Immature natural killer cell (primary cell): ENCODE results near the gene ZNF268. TPM values are rescaled to one million over a fixed set of nuclear protein-coding genes. Genes with fewer than 3 reads are reported as not detected.

Experiments used
- DNase-seq, 3 donors: peaks; one replicate each; pipeline ENCODE4 v3.0.0; 2022; ENCODE audit warnings: mixed read lengths in 1 of 3
- H3K27ac Mint-ChIP-seq, 6 donors: one replicate each; pipeline ENCODE4 v1.8.0; 2020; ENCODE audit warnings: mixed read lengths in 6 of 6, mild to moderate bottlenecking in 5 of 6, inconsistent platforms in 4 of 6, moderate library complexity in 3 of 6
- H3K27me3 Mint-ChIP-seq, 3 donors: one replicate each; pipeline ENCODE4 v1.8.0; 2020 to 2021; ENCODE audit warnings: low read depth in 3 of 3, mild to moderate bottlenecking in 3 of 3, mixed read lengths in 3 of 3, moderate library complexity in 3 of 3, inconsistent platforms in 1 of 3
- H3K36me3 Mint-ChIP-seq, 3 donors: one replicate each; pipeline ENCODE4 v1.8.0; 2020; ENCODE audit warnings: mixed read lengths in 3 of 3, inconsistent platforms in 2 of 3, mild to moderate bottlenecking in 2 of 3
- H3K4me1 Mint-ChIP-seq, 2 donors: one replicate each; pipeline ENCODE4 v1.8.0; 2020; ENCODE audit warnings: inconsistent platforms in 2 of 2, mild to moderate bottlenecking in 2 of 2, mixed read lengths in 2 of 2, moderate library complexity in 1 of 2
- H3K4me3 Mint-ChIP-seq, 5 donors: one replicate each; pipeline ENCODE4 v1.8.0; 2020; ENCODE audit warnings: mild to moderate bottlenecking in 5 of 5, mixed read lengths in 5 of 5, inconsistent platforms in 3 of 5, moderate library complexity in 3 of 5
- H3K9me3 Mint-ChIP-seq, 6 donors: one replicate each; pipeline ENCODE4 v1.8.0; 2020; ENCODE audit warnings: mild to moderate bottlenecking in 6 of 6, mixed read lengths in 6 of 6, inconsistent platforms in 4 of 6, moderate library complexity in 3 of 6
- polyA plus RNA-seq, 3 donors: library from polyadenylated mRNA; unstranded; fragments of 300-500 nt; fragmentation: Illumina TruSeq; gene quantifications; one replicate each; pipeline ENCODE4 v1.2.3, GENCODE V29; 2021

Gene ZNF268
- 10 to 100 TPM in 1 of 3 donors, 1 to 10 TPM in 2; 2.1 to 15.3 (median 6.9) TPM for polyA plus RNA-seq

DNA sequence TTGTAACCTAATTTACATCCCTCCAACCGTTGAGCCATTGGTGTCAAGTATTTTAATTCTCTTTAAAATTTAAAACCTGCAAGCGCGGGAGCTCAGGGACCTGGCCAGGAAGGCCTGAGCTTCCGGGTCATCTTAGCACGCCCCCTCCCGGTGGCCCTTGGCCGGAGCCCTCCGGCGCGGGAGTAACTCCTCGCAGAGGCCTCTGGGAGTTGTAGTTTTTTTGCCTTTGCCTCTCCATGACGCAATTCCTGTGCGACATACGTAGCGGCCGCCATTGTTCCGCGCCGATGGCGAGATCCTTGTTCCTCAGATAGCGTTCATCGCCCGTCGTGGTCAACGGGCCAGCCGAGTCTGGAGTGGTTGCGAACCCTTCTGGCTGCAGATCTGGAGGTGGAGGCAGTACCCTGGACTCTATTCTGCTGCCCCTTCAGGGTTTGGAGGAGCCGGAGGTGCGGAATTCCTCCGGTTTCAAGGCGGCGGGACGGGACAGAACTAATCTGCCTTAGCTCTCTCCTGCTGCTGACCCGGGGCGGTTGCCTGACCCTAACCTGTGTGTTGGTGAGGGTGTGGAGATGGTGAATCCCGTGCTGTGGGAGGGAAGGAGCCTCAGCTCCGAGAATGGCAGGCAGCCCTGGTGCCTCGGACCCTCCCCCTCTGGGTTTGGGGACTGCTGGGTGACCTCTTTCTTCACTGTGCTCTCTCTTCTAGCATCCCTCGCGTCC is at the start of gene ZNF268:
TSS of gene ZNF268 (plus strand) at position 258 of the 722 bp plus-strand sequence. CDS start 503 bp downstream, outside the sequence.
- peak within 1 kb of the TSS; percentile 84 to 95 (median 94) for H3K27ac Mint-ChIP-seq
- peak; percentile 88 to 90 (median 90) for DNase-seq
- peaks cover 31 to 61% (median 43%) of the 10 kb centered on the region in 6 donors for H3K9me3 Mint-ChIP-seq
- H3K4me3 Mint-ChIP-seq = peak within 1 kb of the TSS; percentile 90 to 98 (median 95)
- peaks cover 22 to 44% of the 10 kb centered on the region in 2 donors for H3K4me1 Mint-ChIP-seq
- peaks cover 7 to 9% (median 8%) of the 10 kb centered on the region in 3 donors for H3K27me3 Mint-ChIP-seq
- H3K36me3 Mint-ChIP-seq = peaks cover 45 to 55% (median 55%) of the 10 kb centered on the region in 3 donors

DNA sequence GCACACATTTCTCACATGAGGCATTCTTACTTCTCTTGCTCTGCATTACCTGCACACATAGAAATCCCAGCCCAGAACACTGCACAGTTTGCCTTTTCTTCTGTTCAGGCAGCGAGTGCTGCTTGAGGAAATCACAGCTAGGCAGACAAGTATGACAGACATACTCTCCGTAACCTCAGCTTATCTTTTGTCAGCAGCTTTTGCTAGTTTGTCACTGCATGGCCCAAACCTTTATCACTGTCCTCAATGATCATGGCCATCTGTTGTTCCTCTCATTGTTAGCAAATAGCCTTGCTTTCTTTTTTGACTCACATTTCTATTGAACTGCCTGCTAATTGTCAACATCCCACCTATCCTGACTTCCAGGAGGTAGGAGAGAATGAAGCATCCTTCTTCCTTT is 45.5 kb upstream of the ZNF268 start:
- Mint-ChIP-seq H3K27ac (no peak overlapping the region), H3K27me3 (peaks cover 3 to 9% (median 7%) of the 10 kb centered on the region in 3 donors), H3K36me3 (peaks cover 72 to 76% (median 76%) of the 10 kb centered on the region in 3 donors), H3K4me3 (no peak overlapping the region), H3K4me1 (peaks cover 8 to 11% of the 10 kb centered on the region in 2 donors), H3K9me3 (peaks cover 51 to 91% (median 79%) of the 10 kb centered on the region in 6 donors)
- DNase-seq = no peak

- Mint-ChIP-seq H3K9me3 (peaks cover 54 to 86% (median 78%) of the 10 kb centered on the region in 6 donors), H3K4me3 (no peak overlapping the region), H3K36me3 (peaks cover 66 to 80% (median 79%) of the 10 kb centered on the region in 3 donors), H3K4me1 (no peaks in the 10 kb centered on the region), H3K27me3 (peaks cover 0 to 1% (median 0%) of the 10 kb centered on the region in 3 donors), H3K27ac (no peak overlapping the region)
- no peak for DNase-seq
Measured at GRCh38 chr12:133145981-133146380, 35.3 kb upstream of the ZNF268 start.

DNA sequence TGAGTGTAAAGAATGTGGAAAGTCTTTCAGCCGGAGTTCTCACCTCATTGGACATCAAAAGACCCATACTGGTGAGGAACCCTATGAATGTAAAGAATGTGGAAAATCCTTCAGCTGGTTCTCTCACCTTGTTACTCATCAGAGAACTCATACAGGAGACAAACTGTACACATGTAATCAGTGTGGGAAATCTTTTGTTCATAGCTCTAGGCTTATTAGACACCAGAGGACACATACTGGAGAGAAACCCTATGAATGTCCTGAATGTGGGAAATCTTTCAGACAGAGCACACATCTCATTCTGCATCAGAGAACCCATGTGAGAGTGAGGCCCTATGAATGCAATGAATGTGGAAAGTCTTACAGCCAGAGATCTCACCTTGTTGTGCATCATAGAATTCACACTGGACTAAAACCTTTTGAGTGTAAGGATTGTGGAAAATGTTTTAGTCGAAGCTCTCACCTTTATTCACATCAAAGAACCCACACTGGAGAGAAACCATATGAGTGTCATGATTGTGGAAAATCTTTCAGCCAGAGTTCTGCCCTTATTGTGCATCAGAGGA is 25.1 kb upstream of the ZNF268 start:
- H3K27ac Mint-ChIP-seq = no peak overlapping the region
- H3K4me1 Mint-ChIP-seq = no peaks in the 10 kb centered on the region
- peaks cover 0 to 4% (median 2%) of the 10 kb centered on the region in 3 donors for H3K27me3 Mint-ChIP-seq
- peaks cover 70 to 80% (median 77%) of the 10 kb centered on the region in 3 donors for H3K36me3 Mint-ChIP-seq
- DNase-seq = no peak
- H3K4me3 Mint-ChIP-seq = no peak overlapping the region
- H3K9me3 Mint-ChIP-seq = peaks cover 78 to 96% (median 93%) of the 10 kb centered on the region in 6 donors

- no peak for DNase-seq
- Mint-ChIP-seq H3K4me3 (no peak overlapping the region), H3K27me3 (no peaks in the 10 kb centered on the region), H3K36me3 (peaks cover 0 to 11% (median 11%) of the 10 kb centered on the region in 3 donors), H3K4me1 (no peaks in the 10 kb centered on the region), H3K9me3 (peaks cover 29 to 82% (median 55%) of the 10 kb centered on the region in 6 donors), H3K27ac (no peak overlapping the region)
Measured at GRCh38 chr12:133165776-133166175, 15.5 kb upstream of the ZNF268 start.

GRCh38 chr12:133172491-133172890 is 8.8 kb upstream of the ZNF268 start:
- Mint-ChIP-seq H3K27ac (no peak overlapping the region), H3K27me3 (peaks cover 0 to 7% (median 2%) of the 10 kb centered on the region in 3 donors), H3K4me1 (no peaks in the 10 kb centered on the region), H3K36me3 (peaks cover 0 to 7% (median 6%) of the 10 kb centered on the region in 3 donors), H3K4me3 (no peak overlapping the region), H3K9me3 (peaks cover 31 to 75% (median 48%) of the 10 kb centered on the region in 6 donors)
- no peak for DNase-seq

- peaks cover 7 to 14% (median 12%) of the 10 kb centered on the region in 3 donors for H3K36me3 Mint-ChIP-seq
- no peak overlapping the region for H3K27ac Mint-ChIP-seq
- H3K4me1 Mint-ChIP-seq = no peaks in the 10 kb centered on the region
- no peak overlapping the region for H3K4me3 Mint-ChIP-seq
- no peak for DNase-seq
- H3K27me3 Mint-ChIP-seq = peaks cover 0 to 7% (median 2%) of the 10 kb centered on the region in 3 donors
- peaks cover 31 to 67% (median 48%) of the 10 kb centered on the region in 6 donors for H3K9me3 Mint-ChIP-seq
Measured at GRCh38 chr12:133174901-133175300, 6.4 kb upstream of the ZNF268 start.

DNA sequence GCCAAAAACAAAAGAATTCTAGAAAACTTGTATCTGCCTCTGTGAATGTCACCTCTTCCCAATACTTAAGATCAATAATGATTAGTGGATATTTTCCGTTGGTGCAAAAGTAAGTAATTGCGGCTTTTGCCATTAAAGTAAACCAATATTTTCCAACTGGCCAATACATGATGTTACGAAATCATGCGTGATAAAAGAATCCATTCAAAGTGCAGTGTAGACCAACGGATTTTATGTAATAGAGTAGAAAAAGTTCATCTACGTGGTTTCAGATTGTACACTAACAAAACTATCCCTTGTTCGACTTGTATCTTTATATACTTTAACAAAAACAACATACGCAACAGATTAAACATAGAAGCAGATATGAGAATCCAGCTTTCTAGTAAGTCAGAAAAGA is 626 bp upstream of the ZNF268 start:
- DNase-seq = no peak
- Mint-ChIP-seq H3K27ac (peak overlapping the region in 3 of 6 donors; percentile 48 to 84 (median 77)), H3K4me1 (peaks cover 22 to 40% of the 10 kb centered on the region in 2 donors), H3K36me3 (peaks cover 37 to 49% (median 48%) of the 10 kb centered on the region in 3 donors), H3K9me3 (peaks cover 29 to 64% (median 47%) of the 10 kb centered on the region in 6 donors), H3K4me3 (peak overlapping the region; percentile 44 to 72 (median 47)), H3K27me3 (peaks cover 7 to 9% (median 8%) of the 10 kb centered on the region in 3 donors)

DNA sequence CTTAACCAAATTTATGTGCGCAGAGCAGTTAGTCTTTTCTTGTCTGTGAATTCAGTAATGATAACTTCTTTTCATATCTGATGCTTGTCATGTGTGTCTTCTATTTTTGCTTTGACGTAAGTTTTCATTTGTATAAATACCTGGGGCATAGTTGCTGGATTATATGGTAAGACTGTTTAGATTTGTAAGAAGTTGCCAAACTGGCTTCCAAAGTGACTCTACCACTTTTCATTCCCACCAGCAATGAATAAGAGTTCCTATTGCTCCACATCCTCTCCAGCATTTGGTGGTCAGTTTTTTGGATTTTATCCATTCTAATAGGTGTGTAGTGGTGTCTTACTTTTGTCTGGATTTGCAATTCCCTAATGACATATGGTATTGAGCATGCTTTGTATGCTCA is 8.9 kb downstream of the ZNF268 start:
- no peak overlapping the region for H3K27ac Mint-ChIP-seq
- H3K9me3 Mint-ChIP-seq = peaks cover 46 to 93% (median 83%) of the 10 kb centered on the region in 6 donors
- H3K27me3 Mint-ChIP-seq = peaks cover 0 to 6% (median 0%) of the 10 kb centered on the region in 3 donors
- H3K36me3 Mint-ChIP-seq = peaks cover 94 to 100% (median 100%) of the 10 kb centered on the region in 3 donors
- no peak overlapping the region for H3K4me3 Mint-ChIP-seq
- H3K4me1 Mint-ChIP-seq = peaks cover 2 to 15% of the 10 kb centered on the region in 2 donors
- DNase-seq = no peak

GRCh38 chr12:133192847-133193246 is 11.6 kb downstream of the ZNF268 start:
- no peak for DNase-seq
- H3K4me3 Mint-ChIP-seq = no peak overlapping the region
- peaks cover 2 to 6% of the 10 kb centered on the region in 2 donors for H3K4me1 Mint-ChIP-seq
- peaks cover 0 to 4% (median 0%) of the 10 kb centered on the region in 3 donors for H3K27me3 Mint-ChIP-seq
- no peak overlapping the region for H3K27ac Mint-ChIP-seq
- H3K36me3 Mint-ChIP-seq = peaks cover 79 to 86% (median 85%) of the 10 kb centered on the region in 3 donors
- H3K9me3 Mint-ChIP-seq = peaks cover 37 to 85% (median 81%) of the 10 kb centered on the region in 6 donors

GRCh38 chr12:133201888-133202287 is 20.6 kb downstream of the ZNF268 start:
- Mint-ChIP-seq H3K9me3 (peaks cover 50 to 79% (median 73%) of the 10 kb centered on the region in 6 donors), H3K36me3 (peaks cover 52 to 62% (median 55%) of the 10 kb centered on the region in 3 donors), H3K27ac (no peak overlapping the region), H3K27me3 (peaks cover 10 to 20% (median 16%) of the 10 kb centered on the region in 3 donors), H3K4me1 (peaks cover 0 to 6% of the 10 kb centered on the region in 2 donors), H3K4me3 (no peak overlapping the region)
- DNase-seq = no peak

- peaks cover 52 to 62% (median 55%) of the 10 kb centered on the region in 3 donors for H3K36me3 Mint-ChIP-seq
- H3K9me3 Mint-ChIP-seq = peaks cover 53 to 85% (median 80%) of the 10 kb centered on the region in 6 donors
- H3K4me1 Mint-ChIP-seq = peaks cover 0 to 6% of the 10 kb centered on the region in 2 donors
- no peak overlapping the region for H3K27ac Mint-ChIP-seq
- no peak overlapping the region for H3K4me3 Mint-ChIP-seq
- H3K27me3 Mint-ChIP-seq = peaks cover 10 to 20% (median 16%) of the 10 kb centered on the region in 3 donors
- no peak for DNase-seq
Measured at GRCh38 chr12:133202493-133203343, 21.4 kb downstream of the ZNF268 start.
